ENCODE results near the gene SIPA1L2.

DNA sequence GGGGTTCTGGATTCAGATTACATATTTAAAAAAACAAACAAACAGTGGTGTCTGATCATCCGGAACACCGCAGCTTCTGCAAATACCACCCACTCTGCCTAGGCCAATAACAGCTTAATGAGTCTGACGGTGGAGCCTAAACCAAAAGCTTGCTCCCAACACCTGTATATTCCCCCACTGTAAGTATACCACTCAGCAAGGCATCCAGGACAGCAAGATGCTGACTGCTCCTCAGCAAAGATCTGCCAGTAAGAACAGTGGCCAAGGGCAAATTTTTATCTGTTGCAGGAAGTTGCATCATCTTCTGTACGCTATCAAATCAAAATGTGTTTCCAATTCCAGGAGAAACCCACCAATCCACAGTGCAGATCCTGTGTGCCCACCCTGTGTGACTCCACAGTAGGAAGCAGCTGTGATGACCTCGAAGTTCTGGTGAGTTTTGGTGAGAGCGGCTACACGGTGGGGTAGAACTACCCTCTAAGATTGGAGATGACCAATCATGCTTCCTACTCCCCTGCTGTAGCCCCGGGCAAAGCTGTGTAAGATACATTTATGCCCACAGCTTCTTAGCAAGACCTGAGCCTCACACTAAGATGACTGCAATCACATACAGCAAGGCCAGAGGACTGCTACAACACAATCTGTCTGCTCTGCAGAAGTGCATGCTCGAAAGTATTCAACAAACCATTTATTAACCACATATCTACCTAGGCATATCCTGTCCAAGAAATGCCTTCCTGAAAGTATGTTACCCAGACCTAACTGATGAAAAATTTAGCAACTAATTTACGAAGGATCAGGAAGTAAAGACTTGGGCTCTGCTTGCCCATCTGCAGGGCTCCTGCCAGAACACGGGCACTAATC, 30.5 kb downstream of the SIPA1L2 start:
- TF ChIP-seq, protein P1, sequence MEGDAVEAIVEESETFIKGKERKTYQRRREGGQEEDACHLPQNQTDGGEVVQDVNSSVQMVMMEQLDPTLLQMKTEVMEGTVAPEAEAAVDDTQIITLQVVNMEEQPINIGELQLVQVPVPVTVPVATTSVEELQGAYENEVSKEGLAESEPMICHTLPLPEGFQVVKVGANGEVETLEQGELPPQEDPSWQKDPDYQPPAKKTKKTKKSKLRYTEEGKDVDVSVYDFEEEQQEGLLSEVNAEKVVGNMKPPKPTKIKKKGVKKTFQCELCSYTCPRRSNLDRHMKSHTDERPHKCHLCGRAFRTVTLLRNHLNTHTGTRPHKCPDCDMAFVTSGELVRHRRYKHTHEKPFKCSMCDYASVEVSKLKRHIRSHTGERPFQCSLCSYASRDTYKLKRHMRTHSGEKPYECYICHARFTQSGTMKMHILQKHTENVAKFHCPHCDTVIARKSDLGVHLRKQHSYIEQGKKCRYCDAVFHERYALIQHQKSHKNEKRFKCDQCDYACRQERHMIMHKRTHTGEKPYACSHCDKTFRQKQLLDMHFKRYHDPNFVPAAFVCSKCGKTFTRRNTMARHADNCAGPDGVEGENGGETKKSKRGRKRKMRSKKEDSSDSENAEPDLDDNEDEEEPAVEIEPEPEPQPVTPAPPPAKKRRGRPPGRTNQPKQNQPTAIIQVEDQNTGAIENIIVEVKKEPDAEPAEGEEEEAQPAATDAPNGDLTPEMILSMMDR (conservative IDR thresholded peaks at IDR 0.05; ENCODE audit: low read depth, low read length): no peak
- no peak for TF ChIP-seq EZH2 (IDR thresholded peaks at IDR 0.05; ENCODE audit: borderline replicate concordance, low read depth, low read length, poor library complexity, severe bottlenecking)

Data from A673 (cell line).